ENCODE results near the gene ADSS1.

- TF ChIP-seq CTCF (IDR thresholded peaks at IDR 0.05; ENCODE audit: low read depth, low read length, poor library complexity, severe bottlenecking) (no peak), EZH2phosphoT487 (IDR thresholded peaks at IDR 0.05; ENCODE audit: borderline replicate concordance, low read length) (no peak)
Measured at GRCh38 chr14:104714681-104715080, 9.3 kb upstream of the ADSS1 start.
